Common myeloid progenitor, CD34-positive (primary cell): ENCODE results near the gene HTT.

Source experiments
- CTCF ChIA-PET: fragments of 350-600 bp; sonication (Branson Sonifier 250); formaldehyde crosslinking; loops from one replicate; lab custom pipeline; 2021; ENCODE audit warnings: antibody characterized with exemption; lab: Charles Lee
- POLR2A ChIA-PET: fragments of 350-600 bp; sonication (Branson Sonifier 250); formaldehyde crosslinking; loops from one replicate; lab custom pipeline; 2021; ENCODE audit warnings: antibody characterized with exemption; lab: Charles Lee
- DNase-seq, 3 donors: peaks; one replicate each; pipeline versions ENCODE4 v3.0.0 to v3.0.0-alpha.2; 2013
- H3K27ac ChIP-seq, 2 experiments: 1 replicate in 1 of 2; 2 replicates in 1 of 2; pipeline ENCODE4 v1.7.0; 2013; ENCODE audit warnings: inconsistent platforms in 2 of 2, low read length in 2 of 2, mild to moderate bottlenecking in 2 of 2, low read depth in 1 of 2, moderate library complexity in 1 of 2; ENCODE audit not compliant: severe bottlenecking in 2 of 2, insufficient read depth in 1 of 2, poor library complexity in 1 of 2
- H3K27me3 ChIP-seq, 5 experiments: replicated peaks in 2 of 5; 1 replicate in 3 of 5; 2 replicates in 2 of 5; pipeline versions ENCODE4 v1.6.1 to v1.7.0; 2013; ENCODE audit warnings: low read length in 4 of 5, mild to moderate bottlenecking in 2 of 5, moderate library complexity in 2 of 5, inconsistent platforms in 1 of 5; ENCODE audit not compliant: insufficient read depth in 5 of 5, control insufficient read depth in 4 of 5
- H3K36me3 ChIP-seq, 4 experiments: 1 replicate in 2 of 4; 2 replicates in 2 of 4; pipeline versions ENCODE4 v1.6.1 to v1.7.0; 2013; ENCODE audit warnings: low read length in 3 of 4, control low read depth in 1 of 4, mild to moderate bottlenecking in 1 of 4; ENCODE audit not compliant: control insufficient read depth in 4 of 4, insufficient read depth in 4 of 4
- H3K4me1 ChIP-seq, 4 experiments: 1 replicate in 3 of 4; 2 replicates in 1 of 4; pipeline versions ENCODE4 v1.6.1 to v1.7.1; 2013; ENCODE audit warnings: low read length in 3 of 4, mild to moderate bottlenecking in 3 of 4, control low read depth in 1 of 4, inconsistent platforms in 1 of 4, moderate library complexity in 1 of 4; ENCODE audit not compliant: control insufficient read depth in 4 of 4, insufficient read depth in 4 of 4; ENCODE audit errors: control extremely low read depth in 1 of 4
- H3K4me3 ChIP-seq, 7 experiments: 1 replicate in 4 of 7; 2 replicates in 3 of 7; pipeline versions ENCODE4 v1.5.1 to v1.7.0; 2013; ENCODE audit warnings: mild to moderate bottlenecking in 7 of 7, low read length in 6 of 7, moderate library complexity in 6 of 7, inconsistent platforms in 2 of 7, low read depth in 2 of 7, control low read depth in 1 of 7; ENCODE audit not compliant: insufficient read depth in 4 of 7, control insufficient read depth in 1 of 7; ENCODE audit errors: extremely low read depth in 1 of 7
- H3K9me3 ChIP-seq, 5 experiments: 1 replicate in 4 of 5; 2 replicates in 1 of 5; pipeline versions ENCODE4 v1.6.1 to v1.7.1; 2013; ENCODE audit warnings: low read length in 4 of 5, mild to moderate bottlenecking in 2 of 5, inconsistent platforms in 1 of 5, low read depth in 1 of 5, moderate library complexity in 1 of 5; ENCODE audit not compliant: control insufficient read depth in 4 of 5, insufficient read depth in 2 of 5; ENCODE audit errors: control extremely low read depth in 1 of 5
- WGBS: methylation state at CpG from one replicate; pipeline ENCODE4 v1.1.5; 2013; ENCODE audit not compliant: insufficient coverage; 5-methylcytosine and 5-hydroxymethylcytosine counted together

HTT gene

GRCh38 chr4:3124070-3124767, 49.7 kb downstream of the HTT start:
- 98% methylated on average over 7 of the region's 7 CpGs for WGBS
- Histone ChIP-seq H3K27me3 (no peaks in the 10 kb centered on the region), H3K36me3 (peaks cover 7 to 58% (median 43%) of the 10 kb centered on the region in 4 experiments), H3K27ac (no peak overlapping the region), H3K9me3 (no peaks in the 10 kb centered on the region), H3K4me1 (peaks cover 0 to 23% (median 14%) of the 10 kb centered on the region in 4 experiments), H3K4me3 (no peak overlapping the region)
- ChIA-PET POLR2A (no interaction called here), CTCF (interaction anchor here (0.8 to 5.0 kb wide), 5 partner anchors 8 to 78 kb away, joined by 3 to 37 read pairs (median 5); no protein-coding TSS in a partner anchor)
- no peak for DNase-seq

GRCh38 chr4:3127112-3127511, 52.6 kb downstream of the HTT start:
- 94% methylated on average over 7 of the region's 7 CpGs for WGBS
- Histone ChIP-seq H3K27ac (no peak overlapping the region), H3K4me3 (no peak overlapping the region), H3K9me3 (no peaks in the 10 kb centered on the region), H3K36me3 (peaks cover 16 to 61% (median 54%) of the 10 kb centered on the region in 4 experiments), H3K4me1 (peaks cover 0 to 14% (median 8%) of the 10 kb centered on the region in 4 experiments), H3K27me3 (no peaks in the 10 kb centered on the region)
- no peak for DNase-seq
- ChIA-PET POLR2A (no interaction called here), CTCF (interaction anchor here (0.9 to 2.4 kb wide), 3 partner anchors 8 to 14 kb away, joined by 3 to 12 read pairs (median 4); no protein-coding TSS in a partner anchor)

GRCh38 chr4:3128058-3128457, 53.6 kb downstream of the HTT start:
- H3K27ac ChIP-seq = no peak overlapping the region
- WGBS = no CpG with 5 or more reads among the region's 2 CpGs
- peaks cover 0 to 5% (median under 1%) of the 10 kb centered on the region in 4 experiments for H3K4me1 ChIP-seq
- H3K4me3 ChIP-seq = no peak overlapping the region
- DNase-seq = no peak
- ChIA-PET POLR2A (no interaction called here), CTCF (no interaction called here)
- no peaks in the 10 kb centered on the region for H3K27me3 ChIP-seq
- H3K36me3 ChIP-seq = peaks cover 20 to 70% (median 61%) of the 10 kb centered on the region in 4 experiments
- H3K9me3 ChIP-seq = no peaks in the 10 kb centered on the region

GRCh38 chr4:3128976-3129375, 54.5 kb downstream of the HTT start:
- H3K27me3 ChIP-seq = no peaks in the 10 kb centered on the region
- no peak overlapping the region for H3K27ac ChIP-seq
- H3K4me3 ChIP-seq = no peak overlapping the region
- WGBS = no CpG with 5 or more reads among the region's 1 CpG
- DNase-seq = no peak
- ChIA-PET POLR2A (interaction anchor here (0.5 kb wide), 1 partner anchor 176 kb away, joined by 3 read pairs; no protein-coding TSS in a partner anchor), CTCF (interaction anchor here (1.1 to 1.9 kb wide), 4 partner anchors 8 to 21 kb away, joined by 3 to 8 read pairs (median 5); no protein-coding TSS in a partner anchor)
- H3K9me3 ChIP-seq = no peaks in the 10 kb centered on the region
- peaks cover 21 to 77% (median 66%) of the 10 kb centered on the region in 4 experiments for H3K36me3 ChIP-seq
- no peaks in the 10 kb centered on the region for H3K4me1 ChIP-seq

GRCh38 chr4:3130201-3130600, 55.7 kb downstream of the HTT start:
- POLR2A ChIA-PET = no interaction called here
- no peak for DNase-seq

GRCh38 chr4:3130826-3131225, 56.3 kb downstream of the HTT start:
- H3K4me1 ChIP-seq = no peaks in the 10 kb centered on the region
- WGBS = 87% methylated on average over 4 of the region's 4 CpGs
- no peak for DNase-seq
- H3K9me3 ChIP-seq = no peaks in the 10 kb centered on the region
- H3K27ac ChIP-seq = no peak overlapping the region
- ChIA-PET POLR2A (no interaction called here), CTCF (interaction anchor here (1.4 to 1.9 kb wide), 3 partner anchors 10 to 23 kb away, joined by 5 to 8 read pairs (median 6); no protein-coding TSS in a partner anchor)
- H3K36me3 ChIP-seq = peaks cover 28 to 91% (median 71%) of the 10 kb centered on the region in 4 experiments
- H3K4me3 ChIP-seq = no peak overlapping the region
- no peaks in the 10 kb centered on the region for H3K27me3 ChIP-seq

More at GRCh38 chr4:3130201-3130600, 55.7 kb downstream of the HTT start:
- CTCF ChIA-PET = interaction anchor here (1.1 to 1.9 kb wide), 5 partner anchors 11 to 83 kb away, joined by 3 to 8 read pairs (median 5); no protein-coding TSS in a partner anchor
- Histone ChIP-seq H3K27ac (no peak overlapping the region), H3K27me3 (no peaks in the 10 kb centered on the region), H3K9me3 (no peaks in the 10 kb centered on the region), H3K36me3 (peaks cover 26 to 90% (median 71%) of the 10 kb centered on the region in 4 experiments), H3K4me3 (no peak overlapping the region), H3K4me1 (no peaks in the 10 kb centered on the region)
- WGBS = 96% methylated on average over 3 of the region's 3 CpGs

- Histone ChIP-seq H3K36me3 (peaks cover 26 to 77% (median 53%) of the 10 kb centered on the region in 4 experiments), H3K4me3 (no peak overlapping the region), H3K9me3 (no peaks in the 10 kb centered on the region), H3K27me3 (no peaks in the 10 kb centered on the region), H3K4me1 (no peaks in the 10 kb centered on the region), H3K27ac (no peak overlapping the region)
- ChIA-PET POLR2A (no interaction called here), CTCF (interaction anchor here (0.7 to 11.9 kb wide), 13 partner anchors 8 to 88 kb away, joined by 3 to 122 read pairs (median 5); no protein-coding TSS in a partner anchor)
- no peak for DNase-seq
- 100% methylated on average over 5 of the region's 5 CpGs for WGBS
Measured at GRCh38 chr4:3134201-3134600, 59.7 kb downstream of the HTT start.
